H1 (cell line): Measurements from ENCODE around the gene MACROD2. TPM values are rescaled to one million over a fixed set of nuclear protein-coding genes. Genes with fewer than 3 reads are reported as not detected.
A peak's percentile ranks its signal among the peaks of the same experiment; 100 is the strongest.

Source experiments
- CTCF ChIA-PET: fragments of 300-600 bp; sonication (Branson Sonifier 250); formaldehyde crosslinking; loops from one replicate; lab custom pipeline; 2021; ENCODE audit not compliant: partially characterized antibody; lab: Charles Lee
- POLR2A ChIA-PET: fragments of 300-600 bp; sonication (Branson Sonifier 250); formaldehyde crosslinking; loops from one replicate; lab custom pipeline; 2021; ENCODE audit warnings: inconsistent platforms; ENCODE audit not compliant: partially characterized antibody; lab: Charles Lee
- DNase-seq, 2 experiments: peaks; one replicate each; pipeline versions ENCODE4 v3.0.0 to v3.0.0-alpha.2; 2010 to 2022; ENCODE audit warnings: low spot score in 2 of 2, low read depth in 1 of 2, mixed read lengths in 1 of 2
- FAIRE-seq: peaks from 2 replicates; lab custom pipeline; 2011; peaks lifted over from hg19 to GRCh38; lab: Jason Lieb, UNC
- H2AFZ ChIP-seq: 2 replicates; pipeline ENCODE4 v1.8.1; 2012; ENCODE audit warnings: low read length, inconsistent platforms
- H2AK5ac ChIP-seq: 2 replicates; pipeline ENCODE4 v1.6.1; 2013; ENCODE audit warnings: low read depth, low read length
- H2BK120ac ChIP-seq: replicated peaks from 2 replicates; pipeline ENCODE3; 2013; ENCODE audit warnings: low read depth, low read length, inconsistent platforms
- H2BK12ac ChIP-seq: 2 replicates; pipeline ENCODE4 v1.6.1; 2013; ENCODE audit warnings: low read depth, low read length
- H2BK15ac ChIP-seq: 2 replicates; pipeline ENCODE4 v1.6.1; 2013; ENCODE audit warnings: low read length
- H2BK20ac ChIP-seq: 2 replicates; pipeline ENCODE4 v1.6.1; 2013; ENCODE audit warnings: low read length
- H2BK5ac ChIP-seq: 2 replicates; pipeline ENCODE4 v1.6.1; 2013; ENCODE audit warnings: low read depth, low read length
- H3K14ac ChIP-seq: 2 replicates; pipeline ENCODE4 v1.6.1; 2013; ENCODE audit warnings: inconsistent platforms; ENCODE audit not compliant: insufficient read length
- H3K18ac ChIP-seq: 2 replicates; pipeline ENCODE4 v1.6.1; 2013; ENCODE audit warnings: low read length; ENCODE audit errors: extremely low read depth
- H3K23ac ChIP-seq: 2 replicates; pipeline ENCODE4 v1.6.1; 2013; ENCODE audit warnings: inconsistent platforms; ENCODE audit not compliant: insufficient read length
- H3K23me2 ChIP-seq: 2 replicates; pipeline ENCODE4 v1.6.1; 2013; ENCODE audit warnings: low read depth, low read length
- H3K27ac ChIP-seq: 2 replicates; pipeline ENCODE4 v1.6.1; 2011; ENCODE audit warnings: low read depth, low read length, inconsistent platforms
- H3K27me3 ChIP-seq, 4 experiments: replicated peaks in 1 of 4; 1 replicate in 1 of 4; 2 replicates in 3 of 4; pipeline versions ENCODE4 v1.6.1 to v1.8.1; 2011 to 2013; ENCODE audit warnings: low read length in 3 of 4, mild to moderate bottlenecking in 3 of 4, inconsistent platforms in 2 of 4, mixed read lengths in 2 of 4, moderate library complexity in 1 of 4; ENCODE audit not compliant: control insufficient read depth in 3 of 4, insufficient read depth in 3 of 4; ENCODE audit errors: extremely low read depth in 1 of 4
- H3K36me3 ChIP-seq, 4 experiments: 2 replicates each; pipeline versions ENCODE4 v1.6.1 to v1.8.1; 2011 to 2013; ENCODE audit warnings: mild to moderate bottlenecking in 4 of 4, low read length in 3 of 4, moderate library complexity in 2 of 4, control low read depth in 1 of 4, inconsistent platforms in 1 of 4; ENCODE audit not compliant: insufficient read depth in 4 of 4, control insufficient read depth in 2 of 4
- H3K4ac ChIP-seq: replicated peaks from 2 replicates; pipeline ENCODE3; 2013; ENCODE audit warnings: low read length, low read depth, mixed read lengths, inconsistent platforms; ENCODE audit not compliant: insufficient read length
- H3K4me1 ChIP-seq, 4 experiments: replicated peaks in 1 of 4; 1 replicate in 1 of 4; 2 replicates in 3 of 4; pipeline versions ENCODE4 v1.6.1 to v1.8.1; 2011 to 2013; ENCODE audit warnings: low read length in 3 of 4, inconsistent platforms in 2 of 4, mixed read lengths in 1 of 4; ENCODE audit not compliant: insufficient read depth in 4 of 4, control insufficient read depth in 3 of 4
- H3K4me2 ChIP-seq, 2 experiments: 2 replicates each; pipeline versions ENCODE4 v1.6.1 to v1.8.1; 2011 to 2013; ENCODE audit warnings: low read depth in 2 of 2, low read length in 2 of 2, control low read depth in 1 of 2, inconsistent platforms in 1 of 2, mild to moderate bottlenecking in 1 of 2; ENCODE audit not compliant: insufficient read depth in 1 of 2
- H3K4me3 ChIP-seq, 4 experiments: fragments of 200-600, 300-600 bp in 1 of 4; sonication (generic), shearing (Covaris generic), sonication (Bioruptor Twin) in 1 of 4; 2 replicates each; pipeline versions ENCODE4 v1.5.1 to v1.8.1; 2011 to 2016; ENCODE audit warnings: low read length in 4 of 4, low read depth in 3 of 4, control low read depth in 2 of 4, inconsistent platforms in 2 of 4, mild to moderate bottlenecking in 2 of 4, mixed read lengths in 1 of 4, moderate library complexity in 1 of 4; ENCODE audit not compliant: insufficient read depth in 2 of 4; ENCODE audit errors: extremely low read depth in 1 of 4
- H3K56ac ChIP-seq: replicated peaks from 2 replicates; pipeline ENCODE3; 2013; ENCODE audit warnings: low read depth, mild to moderate bottlenecking, mixed read lengths, low read length, inconsistent platforms; ENCODE audit not compliant: insufficient read length
- H3K79me1 ChIP-seq: 2 replicates; pipeline ENCODE4 v1.6.1; 2013; ENCODE audit warnings: low read depth, low read length, control low read depth
- H3K79me2 ChIP-seq, 2 experiments: 2 replicates each; pipeline versions ENCODE4 v1.6.1 to v1.8.1; 2012 to 2013; ENCODE audit warnings: low read length in 2 of 2, mild to moderate bottlenecking in 2 of 2, inconsistent platforms in 1 of 2; ENCODE audit not compliant: insufficient read depth in 2 of 2, control insufficient read depth in 1 of 2
- H3K9ac ChIP-seq, 4 experiments: replicated peaks in 1 of 4; 1 replicate in 1 of 4; 2 replicates in 3 of 4; pipeline versions ENCODE4 v1.6.1 to v1.8.1; 2011 to 2013; ENCODE audit warnings: low read depth in 3 of 4, low read length in 3 of 4, control low read depth in 2 of 4, mild to moderate bottlenecking in 2 of 4, moderate library complexity in 2 of 4, inconsistent platforms in 1 of 4; ENCODE audit errors: extremely low read depth in 1 of 4
- H3K9me3 ChIP-seq, 2 experiments: 2 replicates each; pipeline versions ENCODE4 v1.6.1 to v1.8.1; 2012 to 2013; ENCODE audit warnings: mild to moderate bottlenecking in 2 of 2, moderate library complexity in 2 of 2, control low read depth in 1 of 2, inconsistent platforms in 1 of 2, low read depth in 1 of 2, low read length in 1 of 2, mixed read lengths in 1 of 2; ENCODE audit not compliant: insufficient read depth in 2 of 2
- H4K20me1 ChIP-seq, 2 experiments: replicated peaks in 1 of 2; 2 replicates each; pipeline versions ENCODE3 to v1.8.1; 2011 to 2013; ENCODE audit warnings: inconsistent platforms in 2 of 2, low read length in 2 of 2, mild to moderate bottlenecking in 1 of 2; ENCODE audit not compliant: insufficient read depth in 2 of 2, control insufficient read depth in 1 of 2
- H4K5ac ChIP-seq: 2 replicates; pipeline ENCODE4 v1.6.1; 2013; ENCODE audit warnings: low read length, low read depth, mixed read lengths, inconsistent platforms; ENCODE audit not compliant: insufficient read length
- H4K8ac ChIP-seq: 2 replicates; pipeline ENCODE4 v1.8.0; 2013; ENCODE audit warnings: mild to moderate bottlenecking, moderate library complexity, low read length, inconsistent platforms; ENCODE audit not compliant: insufficient read depth; ENCODE audit errors: extremely low read depth
- H4K91ac ChIP-seq: replicated peaks from 2 replicates; pipeline ENCODE3; 2013; ENCODE audit warnings: low read length, mixed read lengths, inconsistent platforms; ENCODE audit not compliant: insufficient read length
- KDM5A ChIP-seq: fragments of 200-600 bp; IDR thresholded peaks from 2 replicates; pipeline ENCODE4 v1.7.1; 2012; ENCODE audit warnings: mild to moderate bottlenecking, low read length, inconsistent platforms, mixed read lengths
- TEAD4 ChIP-seq: IDR thresholded peaks from 2 replicates; pipeline ENCODE4 v1.6.1; 2012; ENCODE audit warnings: low read depth, low read length, inconsistent platforms, mixed read lengths
- WGBS, 2 experiments: shearing (Covaris generic) in 1 of 2; methylation state at CpG; one replicate each; pipeline versions ENCODE4 v1.1.6 to v1.1.7; 2013 to 2015; ENCODE audit warnings: low lambda C conversion rate in 2 of 2, mixed read lengths in 2 of 2, inconsistent platforms in 1 of 2, low coverage in 1 of 2, missing lambda C conversion rate in 1 of 2; ENCODE audit not compliant: insufficient replicate concordance in 2 of 2, insufficient coverage in 1 of 2, insufficient read length in 1 of 2; ENCODE audit errors: extremely low coverage in 1 of 2, missing lambda C conversion rate in 1 of 2; 5-methylcytosine and 5-hydroxymethylcytosine counted together
- polyA plus RNA-seq, 7 experiments: library from polyadenylated mRNA; depleted of rRNA in 3 of 7; stranded (reverse) in 5 of 7; unstranded in 2 of 7; fragments of >200 nt in 5 of 7; fragments of 200-250 nt in 2 of 7; gene quantifications; 1 replicate in 5 of 7; 2 replicates in 1 of 7; 4 replicates in 1 of 7; pipeline versions ENCODE4 v1.2.1 to v1.2.3, GENCODE V29; 2011 to 2013; ENCODE audit warnings: missing spikeins in 2 of 7, mixed read lengths in 2 of 7
- total RNA-seq: library from RNA; stranded (reverse); fragmentation: NEBNext Ultra II Directional; extraction: Animal tissue kit (Norgen Biotek cat#: 25700); gene quantifications from 2 replicates; pipeline ENCODE4 v1.2.1, GENCODE V29; 2021

The MACROD2 gene
- total and polyA plus RNA-seq, 2 of the 8 experiments (the other 6 are each of a cell fraction or from before 2014, with no cell fraction given), result 0.70 to 3.9 TPM

DNA sequence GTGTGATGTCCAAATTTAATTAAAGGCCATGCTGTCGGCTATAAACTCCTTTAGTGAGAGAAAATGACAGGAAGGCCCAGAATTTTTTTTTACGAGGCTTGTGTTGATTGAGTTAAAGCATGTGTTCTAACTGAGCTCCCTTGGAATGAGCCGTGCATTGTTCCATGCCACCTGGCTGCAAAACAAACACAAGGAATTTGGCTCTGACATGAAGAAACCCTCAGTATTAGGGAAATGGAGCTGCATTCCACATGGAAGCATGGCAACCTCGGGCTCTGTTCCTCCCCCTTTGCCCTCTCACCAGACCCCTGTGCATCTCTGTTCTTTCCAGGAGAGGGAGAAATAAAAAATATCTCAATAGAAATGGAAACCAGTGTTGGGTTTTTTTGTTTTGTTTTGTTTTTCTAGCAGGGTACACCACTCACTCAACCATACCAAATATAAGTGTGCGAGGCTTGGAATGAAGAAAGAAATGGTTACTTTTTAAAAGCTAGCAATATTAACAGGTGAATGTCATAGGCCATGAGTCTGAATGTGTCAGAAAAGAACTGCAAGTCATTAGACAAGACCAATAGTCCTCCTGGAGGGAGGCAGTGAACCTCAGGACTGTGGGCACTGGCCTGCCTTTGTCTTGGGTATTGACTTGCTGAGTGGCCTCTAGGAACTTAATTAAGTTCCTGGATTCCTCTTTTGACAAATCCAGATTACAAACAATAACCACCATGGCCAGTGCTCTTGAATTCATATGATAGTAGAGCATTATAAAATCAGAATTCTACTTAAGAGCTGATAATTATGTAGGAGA lies 1642.8 kb downstream of the MACROD2 start:
- ChIA-PET CTCF (interaction anchor here (1.1 to 1.3 kb wide), 3 partner anchors 11 to 18 kb away, joined by 3 to 5 read pairs (median 5); no protein-coding TSS in a partner anchor), POLR2A (interaction anchor here (1.4 kb wide), 1 partner anchor 11 kb away, joined by 4 read pairs; no protein-coding TSS in a partner anchor)
- TF ChIP-seq KDM5A (no peak), TEAD4 (peak; percentile 93)

More for the DNA sequence above, 1642.8 kb downstream of the MACROD2 start:
- FAIRE-seq (peak; percentile 70), DNase-seq (peak in 1 of 2 experiments; percentile 25)
- Histone ChIP-seq H3K79me1 (no peaks in the 10 kb centered on the region), H3K4me1 (peaks cover 0 to 18% (median 4%) of the 10 kb centered on the region in 4 experiments; a peak in 5 of 7 replicates), H2AK5ac (no peak overlapping the region), H3K27me3 (no peaks in the 10 kb centered on the region), H3K4me3 (no peak overlapping the region; a peak in 1 of 8 replicates), H4K20me1 (no peaks in the 10 kb centered on the region), H3K4ac (no peak overlapping the region), H2BK20ac (no peak overlapping the region), H3K14ac (no peak overlapping the region), H4K91ac (no peak overlapping the region), H3K56ac (no peak overlapping the region), H3K79me2 (no peaks in the 10 kb centered on the region), H2BK120ac (peak overlapping the region; percentile 54), H2AFZ (no peak overlapping the region), H3K27ac (no peak overlapping the region), H4K8ac (no peak overlapping the region), H3K4me2 (no peak overlapping the region; a peak in 1 of 4 replicates), H2BK15ac (no peak overlapping the region), H3K23me2 (no peaks in the 10 kb centered on the region), H3K9ac (no peak overlapping the region), H4K5ac (no peak overlapping the region), H3K18ac (no peak overlapping the region), H3K36me3 (no peaks in the 10 kb centered on the region; a peak in 1 of 8 replicates), H2BK12ac (no peak overlapping the region; the same call in 1 of the 2 replicates), H3K9me3 (peaks cover 5 to 8% of the 10 kb centered on the region in 2 experiments; a peak in 2 of 4 replicates), H3K23ac (no peak overlapping the region), H2BK5ac (no peak overlapping the region; the same call in 1 of the 2 replicates)
- WGBS, 2 experiments, result 74% methylated on average over 5 of the region's 5 CpGs; no CpG with 5 or more reads in 1 of the 2 experiments
